ENCODE results near the gene MYRF.

DNA sequence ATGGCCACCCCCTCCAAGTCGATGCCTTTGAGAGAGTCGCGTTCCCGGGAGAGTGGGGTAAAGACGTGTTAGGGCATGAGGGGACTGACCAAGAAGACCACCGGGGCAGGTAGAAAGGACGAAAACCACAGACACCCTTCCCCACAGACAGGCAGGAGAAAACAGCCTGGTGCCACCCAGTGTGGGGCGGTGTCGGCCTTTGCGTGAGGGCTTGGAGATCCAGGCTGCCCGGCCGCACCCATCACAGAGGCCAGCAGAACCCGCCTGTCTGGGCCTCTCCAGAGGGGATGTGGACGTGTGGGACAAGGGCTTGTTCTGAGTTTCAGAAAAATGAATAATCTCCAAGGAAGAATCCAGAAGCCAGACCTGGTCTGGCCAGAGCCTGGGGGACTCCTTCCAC lies 41.4 kb upstream of the MYRF start:
- no peak for TF ChIP-seq CTCF (conservative IDR thresholded peaks at IDR 0.05)
- TF ChIP-seq ZFX (IDR thresholded peaks at IDR 0.05): no peak

All from C4-2B (cell line).